Measurements from ENCODE around the gene S100A13. TPM values are rescaled to one million over a fixed set of nuclear protein-coding genes. Genes with fewer than 3 reads are reported as not detected.

Gene S100A13
- total RNA-seq, 1 experiment from 2014 or later, result 11.0 TPM

- Histone ChIP-seq H3K9me3 (ENCODE audit: low read depth, low read length, poor library complexity, severe bottlenecking) (no peaks in the 10 kb centered on the region), H3K27me3 (replicated peaks; ENCODE audit: insufficient read depth, low read depth, low read length, poor library complexity) (no peaks in the 10 kb centered on the region), H3K4me1 (ENCODE audit: insufficient read depth, low read length, poor library complexity, severe bottlenecking) (no peaks in the 10 kb centered on the region), H3K27ac (ENCODE audit: low read depth, low read length, poor library complexity, severe bottlenecking) (no peak overlapping the region), H3K36me3 (ENCODE audit: insufficient read depth, low read length, poor library complexity, severe bottlenecking) (no peaks in the 10 kb centered on the region), H3K4me3 (ENCODE audit: low read depth, low read length, poor library complexity, severe bottlenecking) (no peak overlapping the region)
- no peak for DNase-seq (ENCODE audit: low spot score)
- no TSS peak for BruUV-seq (replicated peaks)
- intact Hi-C loops (cut with micrococcal nuclease; ENCODE audit: unreplicated experiment), result no loop called here
- CTCF ChIA-PET, result no interaction called here
- POLR2A ChIA-PET (ENCODE audit: low non-redundant PET), result no interaction called here
- TF ChIP-seq CTCF (conservative IDR thresholded peaks at IDR 0.05; ENCODE audit: low read depth, low read length) (no peak), EZH2 (IDR thresholded peaks at IDR 0.05; ENCODE audit: borderline replicate concordance, low read depth, low read length, poor library complexity, severe bottlenecking) (no peak)
Measured at GRCh38 chr1:153614906-153615305, 12.4 kb downstream of the S100A13 start.

- Histone ChIP-seq H3K27ac (ENCODE audit: low read depth, low read length, poor library complexity, severe bottlenecking) (no peak overlapping the region), H3K27me3 (replicated peaks; ENCODE audit: insufficient read depth, low read depth, low read length, poor library complexity) (no peaks in the 10 kb centered on the region), H3K4me1 (ENCODE audit: insufficient read depth, low read length, poor library complexity, severe bottlenecking) (no peaks in the 10 kb centered on the region), H3K4me3 (ENCODE audit: low read depth, low read length, poor library complexity, severe bottlenecking) (no peak overlapping the region), H3K9me3 (ENCODE audit: low read depth, low read length, poor library complexity, severe bottlenecking) (no peaks in the 10 kb centered on the region), H3K36me3 (ENCODE audit: insufficient read depth, low read length, poor library complexity, severe bottlenecking) (no peaks in the 10 kb centered on the region)
- BruUV-seq (replicated peaks), result no TSS peak
- TF ChIP-seq EZH2 (IDR thresholded peaks at IDR 0.05; ENCODE audit: borderline replicate concordance, low read depth, low read length, poor library complexity, severe bottlenecking) (no peak), CTCF (conservative IDR thresholded peaks at IDR 0.05; ENCODE audit: low read depth, low read length) (no peak)
- no peak for DNase-seq (ENCODE audit: low spot score)
- ChIA-PET POLR2A (ENCODE audit: low non-redundant PET) (no interaction called here), CTCF (no interaction called here)
- intact Hi-C loops (cut with micrococcal nuclease; ENCODE audit: unreplicated experiment), result no loop called here
Measured at GRCh38 chr1:153614189-153614900, 13.0 kb downstream of the S100A13 start.

- no peak for DNase-seq (ENCODE audit: low spot score)
- Histone ChIP-seq H3K27ac (ENCODE audit: low read depth, low read length, poor library complexity, severe bottlenecking) (no peak overlapping the region), H3K9me3 (ENCODE audit: low read depth, low read length, poor library complexity, severe bottlenecking) (no peaks in the 10 kb centered on the region), H3K4me1 (ENCODE audit: insufficient read depth, low read length, poor library complexity, severe bottlenecking) (no peaks in the 10 kb centered on the region), H3K27me3 (replicated peaks; ENCODE audit: insufficient read depth, low read depth, low read length, poor library complexity) (no peaks in the 10 kb centered on the region), H3K4me3 (ENCODE audit: low read depth, low read length, poor library complexity, severe bottlenecking) (no peak overlapping the region), H3K36me3 (ENCODE audit: insufficient read depth, low read length, poor library complexity, severe bottlenecking) (no peaks in the 10 kb centered on the region)
- no TSS peak for BruUV-seq (replicated peaks)
- TF ChIP-seq EZH2 (IDR thresholded peaks at IDR 0.05; ENCODE audit: borderline replicate concordance, low read depth, low read length, poor library complexity, severe bottlenecking) (no peak), CTCF (conservative IDR thresholded peaks at IDR 0.05; ENCODE audit: low read depth, low read length) (no peak)
- ChIA-PET CTCF (no interaction called here), POLR2A (ENCODE audit: low non-redundant PET) (no interaction called here)
- intact Hi-C loops (cut with micrococcal nuclease; ENCODE audit: unreplicated experiment), result no loop called here
Measured at GRCh38 chr1:153613406-153613805, 13.9 kb downstream of the S100A13 start.

Measured in A673 (cell line).